Measurements from ENCODE around the gene MAN2B2.

The MAN2B2 gene

GRCh38 chr4:6596948-6597347, 22.0 kb downstream of the MAN2B2 start (continued):
- TF ChIP-seq TSHZ2 (CRISPR knock-in tag; IDR thresholded peaks at IDR 0.05) (no peak), ZFP30 (CRISPR knock-in tag; IDR thresholded peaks at IDR 0.05) (no peak), PATZ1 (CRISPR knock-in tag; IDR thresholded peaks at IDR 0.05; ENCODE audit: borderline replicate concordance) (no peak), BACH2 (CRISPR knock-in tag; IDR thresholded peaks at IDR 0.05; ENCODE audit: borderline replicate concordance) (no peak), CREB5 (CRISPR knock-in tag; IDR thresholded peaks at IDR 0.05; ENCODE audit: low read depth) (no peak), ESRRG (CRISPR knock-in tag; IDR thresholded peaks at IDR 0.05) (no peak)

GRCh38 chr4:6598127-6598526, 23.1 kb downstream of the MAN2B2 start:
- no peak for ATAC-seq
- TF ChIP-seq TSHZ2 (CRISPR knock-in tag; IDR thresholded peaks at IDR 0.05) (no peak), ESRRG (CRISPR knock-in tag; IDR thresholded peaks at IDR 0.05) (no peak), ISL1 (CRISPR knock-in tag; IDR thresholded peaks at IDR 0.05) (no peak), TCF4 (CRISPR knock-in tag; IDR thresholded peaks at IDR 0.05; ENCODE audit: borderline replicate concordance) (no peak), ZFP3 (CRISPR knock-in tag; IDR thresholded peaks at IDR 0.05) (no peak), ARNTL (CRISPR knock-in tag; IDR thresholded peaks at IDR 0.05; ENCODE audit: borderline replicate concordance, low read depth) (no peak), ZNF8 (CRISPR knock-in tag; IDR thresholded peaks at IDR 0.05) (no peak), CSDC2 (CRISPR knock-in tag; IDR thresholded peaks at IDR 0.05) (no peak), TOX (CRISPR knock-in tag; IDR thresholded peaks at IDR 0.05; ENCODE audit: borderline replicate concordance) (no peak), ZFP30 (CRISPR knock-in tag; IDR thresholded peaks at IDR 0.05) (no peak), ZC3H10 (CRISPR knock-in tag; IDR thresholded peaks at IDR 0.05) (no peak), PATZ1 (CRISPR knock-in tag; IDR thresholded peaks at IDR 0.05; ENCODE audit: borderline replicate concordance) (no peak), BACH2 (CRISPR knock-in tag; IDR thresholded peaks at IDR 0.05; ENCODE audit: borderline replicate concordance) (no peak), OSR1 (CRISPR knock-in tag; IDR thresholded peaks at IDR 0.05) (no peak), CREB5 (CRISPR knock-in tag; IDR thresholded peaks at IDR 0.05; ENCODE audit: low read depth) (no peak), GLIS3 (CRISPR knock-in tag; IDR thresholded peaks at IDR 0.05) (no peak), POU6F1 (CRISPR knock-in tag; IDR thresholded peaks at IDR 0.05; ENCODE audit: borderline replicate concordance, low read depth) (no peak), SNAI2 (CRISPR knock-in tag; IDR thresholded peaks at IDR 0.05) (no peak), ZNF70 (CRISPR knock-in tag; IDR thresholded peaks at IDR 0.05) (no peak)

Measured in SK-N-SH treated with all-trans-retinoic acid at 6 μM for 48 hours (cell line).